Nephron (organoid): ENCODE measurements around the gene STAMBP.

Experiments used
- H3K27ac Mint-ChIP-seq, 3 experiments: 2 replicates each; pipeline ENCODE4 v1.8.0; 2020; ENCODE audit warnings: mixed read lengths in 3 of 3, mild to moderate bottlenecking in 2 of 3, moderate library complexity in 1 of 3
- H3K27me3 Mint-ChIP-seq: 2 replicates; pipeline ENCODE4 v1.8.0; 2021; ENCODE audit warnings: low read depth, mild to moderate bottlenecking, moderate library complexity, mixed read lengths
- H3K36me3 Mint-ChIP-seq: 2 replicates; pipeline ENCODE4 v1.8.0; 2020; ENCODE audit warnings: low read depth, mixed read lengths
- H3K4me1 Mint-ChIP-seq: 2 replicates; pipeline ENCODE4 v1.8.0; 2020; ENCODE audit warnings: mixed read lengths
- H3K4me3 Mint-ChIP-seq, 3 experiments: 2 replicates each; pipeline ENCODE4 v1.8.0; 2020; ENCODE audit warnings: mild to moderate bottlenecking in 3 of 3, mixed read lengths in 3 of 3, moderate library complexity in 2 of 3
- H3K9me3 Mint-ChIP-seq: 2 replicates; pipeline ENCODE4 v1.8.0; 2020; ENCODE audit warnings: mixed read lengths
- CTCF ChIP-seq, 3 experiments: fragments of 200-600 bp; sonication (generic); IDR thresholded peaks; one replicate each; pipeline ENCODE4 v1.5.0; 2021; ENCODE audit warnings: antibody characterized with exemption in 3 of 3; ENCODE audit not compliant: unreplicated experiment in 3 of 3

STAMBP gene

GRCh38 chr2:73910873-73911547 lies 82.2 kb downstream of the STAMBP start:
- Mint-ChIP-seq H3K27ac (no peak overlapping the region), H3K27me3 (no peaks in the 10 kb centered on the region), H3K4me3 (no peak overlapping the region), H3K36me3 (no peaks in the 10 kb centered on the region), H3K9me3 (no peaks in the 10 kb centered on the region), H3K4me1 (no peaks in the 10 kb centered on the region)
- TF ChIP-seq CTCF (IDR thresholded peaks at IDR 0.05; ENCODE audit: unreplicated experiment in 3 of 3): no peak

DNA sequence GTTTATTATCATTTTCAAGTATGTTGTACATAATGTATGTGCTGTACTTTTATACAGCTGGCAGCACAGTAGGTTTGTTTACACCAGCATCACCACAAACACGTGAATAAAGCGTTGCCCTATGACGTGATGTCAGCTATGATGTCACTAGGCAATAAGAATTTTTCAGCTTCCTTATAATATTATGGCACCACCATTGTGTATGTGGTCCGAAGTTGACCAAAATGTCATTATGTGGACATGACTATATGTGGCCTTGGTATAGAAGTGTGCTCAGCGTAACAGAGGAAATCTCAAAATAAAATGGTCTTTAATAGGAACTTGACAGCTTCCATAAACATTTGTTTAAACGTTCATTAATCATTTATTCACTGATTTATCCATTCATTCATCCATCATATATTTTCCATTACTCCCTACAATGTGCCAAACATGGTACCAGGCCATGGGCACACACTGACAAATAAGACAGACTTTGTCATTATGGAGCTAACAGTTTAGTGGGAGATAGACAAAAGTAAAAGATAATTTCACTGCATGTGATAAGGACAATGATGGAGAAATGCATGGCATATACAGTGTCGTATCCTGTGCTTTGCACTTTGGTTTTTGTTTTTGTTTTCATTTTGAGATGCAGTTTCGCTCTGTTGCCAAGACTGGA lies 82.9 kb downstream of the STAMBP start:
- Mint-ChIP-seq H3K4me1 (no peaks in the 10 kb centered on the region), H3K27me3 (no peaks in the 10 kb centered on the region), H3K36me3 (no peaks in the 10 kb centered on the region), H3K4me3 (no peak overlapping the region), H3K9me3 (no peaks in the 10 kb centered on the region), H3K27ac (no peak overlapping the region)
- TF ChIP-seq CTCF (IDR thresholded peaks at IDR 0.05; ENCODE audit: unreplicated experiment in 3 of 3): no peak

GRCh38 chr2:73913414-73914054 lies 84.8 kb downstream of the STAMBP start:
- H3K9me3 Mint-ChIP-seq: no peaks in the 10 kb centered on the region
- no peak for TF ChIP-seq CTCF (IDR thresholded peaks at IDR 0.05; ENCODE audit: unreplicated experiment in 3 of 3)
- no peak overlapping the region for H3K4me3 Mint-ChIP-seq
- peaks cover 4% of the 10 kb centered on the region for H3K27me3 Mint-ChIP-seq
- H3K36me3 Mint-ChIP-seq: no peaks in the 10 kb centered on the region
- H3K4me1 Mint-ChIP-seq: no peaks in the 10 kb centered on the region
- no peak overlapping the region for H3K27ac Mint-ChIP-seq

- Mint-ChIP-seq H3K4me3 (no peak overlapping the region), H3K9me3 (no peaks in the 10 kb centered on the region), H3K27ac (no peak overlapping the region), H3K4me1 (no peaks in the 10 kb centered on the region), H3K27me3 (peaks cover 4% of the 10 kb centered on the region), H3K36me3 (no peaks in the 10 kb centered on the region)
- TF ChIP-seq CTCF (IDR thresholded peaks at IDR 0.05; ENCODE audit: unreplicated experiment in 3 of 3): no peak
Measured at GRCh38 chr2:73914667-73915066, 85.9 kb downstream of the STAMBP start.

- Mint-ChIP-seq H3K4me3 (no peak overlapping the region), H3K27ac (no peak overlapping the region), H3K4me1 (no peaks in the 10 kb centered on the region), H3K27me3 (peaks cover 4% of the 10 kb centered on the region), H3K36me3 (no peaks in the 10 kb centered on the region), H3K9me3 (no peaks in the 10 kb centered on the region)
- no peak for TF ChIP-seq CTCF (IDR thresholded peaks at IDR 0.05; ENCODE audit: unreplicated experiment in 3 of 3)
Measured at GRCh38 chr2:73915437-73915993, 86.8 kb downstream of the STAMBP start.
